ENCODE measurements around the gene VAV1. TPM values are rescaled to one million over a fixed set of nuclear protein-coding genes. Genes with fewer than 3 reads are reported as not detected.
A peak's percentile ranks its signal among the peaks of the same experiment; 100 is the strongest.

VAV1 gene
- total RNA-seq, 4 donors from 2014 or later, result 0.83 to 7.6 (median 3.6) TPM

GRCh38 chr19:6739883-6740588 lies 32.5 kb upstream of the VAV1 start:
- Histone ChIP-seq H3K9me3 (no peaks in the 10 kb centered on the region), H3K36me3 (peaks cover 0 to 43% (median 12%) of the 10 kb centered on the region in 3 donors), H3K4me1 (peaks cover 42 to 80% (median 58%) of the 10 kb centered on the region in 3 donors), H3K27ac (peak overlapping the region; percentile 96 to 99 (median 98)), H3K27me3 (no peaks in the 10 kb centered on the region), H3K4me3 (peak overlapping the region; percentile 81 to 95 (median 88))
- TF ChIP-seq POLR2A (IDR thresholded peaks at IDR 0.05), result no peak
- TF ChIP-seq CTCF (IDR thresholded peaks at IDR 0.05), result no peak
- WGBS, 2 donors, result 0% methylated on average over 2 to 10 of the region's 34 CpGs
- intact Hi-C loops (cut with DNase I), result no loop called here
- no peak for DNase-seq

- intact Hi-C loops (cut with DNase I), result no loop called here
- TF ChIP-seq CTCF (IDR thresholded peaks at IDR 0.05) (no peak), POLR2A (IDR thresholded peaks at IDR 0.05) (peak in 2 of 4 donors; percentile 23 to 57)
- Histone ChIP-seq H3K4me3 (peak overlapping the region; percentile 81 to 95 (median 88)), H3K27ac (peak overlapping the region; percentile 96 to 99 (median 98)), H3K36me3 (peaks cover 0 to 43% (median 15%) of the 10 kb centered on the region in 3 donors), H3K9me3 (no peaks in the 10 kb centered on the region), H3K4me1 (peaks cover 47 to 80% (median 61%) of the 10 kb centered on the region in 3 donors), H3K27me3 (no peaks in the 10 kb centered on the region)
- WGBS, 2 donors, result 0 to 1% methylated on average over 2 to 12 of the region's 46 CpGs
- DNase-seq, result no peak
These were observed 31.7 kb upstream of the VAV1 start for GRCh38 chr19:6740589-6741343.

GRCh38 chr19:6743066-6743465 lies 29.4 kb upstream of the VAV1 start:
- H3K4me1 ChIP-seq, result peaks cover 38 to 70% (median 53%) of the 10 kb centered on the region in 3 donors
- no peak for TF ChIP-seq CTCF (IDR thresholded peaks at IDR 0.05)
- TF ChIP-seq POLR2A (IDR thresholded peaks at IDR 0.05), result no peak
- no peaks in the 10 kb centered on the region for H3K9me3 ChIP-seq
- H3K27me3 ChIP-seq, result no peaks in the 10 kb centered on the region
- H3K27ac ChIP-seq, result peak overlapping the region; percentile 77 to 98 (median 89)
- H3K4me3 ChIP-seq, result peak overlapping the region in 3 of 4 donors; percentile 1 to 95 (median 92)
- intact Hi-C loops (cut with DNase I), result no loop called here
- H3K36me3 ChIP-seq, result peaks cover 18 to 66% (median 36%) of the 10 kb centered on the region in 3 donors
- WGBS, 2 donors, result 51 to 80% methylated on average over 2 to 3 of the region's 7 CpGs
- DNase-seq, result no peak

- TF ChIP-seq POLR2A (IDR thresholded peaks at IDR 0.05) (no peak), CTCF (IDR thresholded peaks at IDR 0.05) (no peak)
- Histone ChIP-seq H3K27ac (peak overlapping the region; percentile 77 to 98 (median 89)), H3K36me3 (peaks cover 18 to 74% (median 44%) of the 10 kb centered on the region in 3 donors), H3K4me1 (peaks cover 30 to 62% (median 46%) of the 10 kb centered on the region in 3 donors), H3K9me3 (no peaks in the 10 kb centered on the region), H3K4me3 (peak overlapping the region; percentile 11 to 92 (median 30)), H3K27me3 (no peaks in the 10 kb centered on the region)
- intact Hi-C loops (cut with DNase I), result no loop called here
- WGBS, 2 donors, result 80 to 86% methylated on average over 15 of the region's 15 CpGs
- DNase-seq, result no peak
These were observed 28.7 kb upstream of the VAV1 start for GRCh38 chr19:6743714-6744380.

Data from esophagus squamous epithelium (tissue), 5 donors.